Ishikawa (cell line): ENCODE results near the gene SSTR4.

ENCODE experiments used
- CEBPB ChIP-seq: IDR thresholded peaks from 2 replicates; pipeline ENCODE4 v1.6.1; 2012
- CREB1 ChIP-seq: IDR thresholded peaks from 2 replicates; pipeline ENCODE4 v1.6.1; 2012; ENCODE audit warnings: low read depth
- EGR1 ChIP-seq: IDR thresholded peaks from 2 replicates; pipeline ENCODE4 v1.6.1; 2012
- EP300 ChIP-seq: IDR thresholded peaks from 2 replicates; pipeline ENCODE4 v1.6.1; 2012; ENCODE audit warnings: borderline replicate concordance
- FOXM1 ChIP-seq: IDR thresholded peaks from 2 replicates; pipeline ENCODE4 v1.6.1; 2012; ENCODE audit warnings: low read depth, borderline replicate concordance
- NFIC ChIP-seq: IDR thresholded peaks from 2 replicates; pipeline ENCODE4 v1.6.1; 2012
- RAD21 ChIP-seq: IDR thresholded peaks from 2 replicates; pipeline ENCODE4 v1.6.1; 2012; ENCODE audit warnings: low read depth
- REST ChIP-seq: IDR thresholded peaks from 2 replicates; pipeline ENCODE4 v1.6.1; 2012; ENCODE audit warnings: low read depth, mild to moderate bottlenecking
- TAF1 ChIP-seq: IDR thresholded peaks from 2 replicates; pipeline ENCODE4 v1.6.1; 2012; ENCODE audit warnings: low read depth, mild to moderate bottlenecking
- TCF12 ChIP-seq: IDR thresholded peaks from 2 replicates; pipeline ENCODE4 v1.6.1; 2012; ENCODE audit warnings: low read depth
- TEAD4 ChIP-seq: IDR thresholded peaks from 2 replicates; pipeline ENCODE4 v1.6.1; 2012
- YY1 ChIP-seq: IDR thresholded peaks from 2 replicates; pipeline ENCODE4 v1.6.1; 2012; ENCODE audit warnings: low read depth
- ZBTB7A ChIP-seq: IDR thresholded peaks from 2 replicates; pipeline ENCODE4 v1.6.1; 2012; ENCODE audit warnings: low read depth
- TF ChIP-seq, protein P1 (sequence below): IDR thresholded peaks from 2 replicates; pipeline ENCODE4 v1.6.1; 2012
- TF ChIP-seq, protein P2 (sequence below): IDR thresholded peaks from 2 replicates; pipeline ENCODE4 v1.6.1; 2012

SSTR4 gene

GRCh38 chr20:23022849-23023248 lies 12.3 kb upstream of the SSTR4 start:
- TF ChIP-seq EGR1 (no peak), CEBPB (no peak), EP300 (no peak), ZBTB7A (no peak), YY1 (no peak), FOXM1 (no peak), RAD21 (no peak), CREB1 (no peak), REST (no peak), TEAD4 (no peak), NFIC (no peak), TAF1 (no peak), TCF12 (no peak)
- TF ChIP-seq, protein P1, sequence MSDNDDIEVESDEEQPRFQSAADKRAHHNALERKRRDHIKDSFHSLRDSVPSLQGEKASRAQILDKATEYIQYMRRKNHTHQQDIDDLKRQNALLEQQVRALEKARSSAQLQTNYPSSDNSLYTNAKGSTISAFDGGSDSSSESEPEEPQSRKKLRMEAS: no peak
- TF ChIP-seq, protein P2, sequence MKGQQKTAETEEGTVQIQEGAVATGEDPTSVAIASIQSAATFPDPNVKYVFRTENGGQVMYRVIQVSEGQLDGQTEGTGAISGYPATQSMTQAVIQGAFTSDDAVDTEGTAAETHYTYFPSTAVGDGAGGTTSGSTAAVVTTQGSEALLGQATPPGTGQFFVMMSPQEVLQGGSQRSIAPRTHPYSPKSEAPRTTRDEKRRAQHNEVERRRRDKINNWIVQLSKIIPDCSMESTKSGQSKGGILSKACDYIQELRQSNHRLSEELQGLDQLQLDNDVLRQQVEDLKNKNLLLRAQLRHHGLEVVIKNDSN: no peak

- TF ChIP-seq CREB1 (no peak), NFIC (no peak), CEBPB (no peak), RAD21 (no peak), EP300 (no peak), ZBTB7A (no peak)
Observed at GRCh38 chr20:23023621-23024177, 11.4 kb upstream of the SSTR4 start.

GRCh38 chr20:23024701-23025100 lies 10.4 kb upstream of the SSTR4 start:
- TF ChIP-seq ZBTB7A: no peak
- TF ChIP-seq EP300: no peak

DNA sequence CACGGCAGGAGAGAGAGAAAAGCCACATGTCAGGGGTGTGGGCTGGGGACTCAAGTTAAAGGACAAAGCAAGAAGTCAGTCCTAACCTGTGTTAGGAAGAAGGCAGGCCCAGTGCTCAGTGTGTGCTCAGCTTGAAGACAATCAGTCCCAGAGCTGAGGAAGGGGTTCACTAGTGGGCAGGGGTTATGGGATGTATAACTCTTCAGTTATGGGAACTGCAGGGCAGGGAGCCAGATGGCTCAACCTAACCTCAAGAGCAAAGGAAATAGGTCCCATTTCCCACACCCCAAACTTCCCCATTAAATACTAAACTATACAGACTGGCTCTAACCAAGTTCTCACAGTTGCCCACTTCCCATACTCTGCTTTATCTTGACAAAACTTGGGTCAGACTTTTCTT lies 7.4 kb upstream of the SSTR4 start:
- TF ChIP-seq CEBPB (no peak), TEAD4 (no peak), FOXM1 (no peak), EP300 (no peak), ZBTB7A (no peak), REST (no peak), NFIC (no peak), YY1 (no peak)
- TF ChIP-seq, protein P1: no peak

GRCh38 chr20:23028392-23028791 lies 6.7 kb upstream of the SSTR4 start:
- TF ChIP-seq, protein P2: no peak
- TF ChIP-seq ZBTB7A (no peak), TAF1 (no peak), TEAD4 (no peak), NFIC (no peak), CREB1 (no peak), RAD21 (no peak)

DNA sequence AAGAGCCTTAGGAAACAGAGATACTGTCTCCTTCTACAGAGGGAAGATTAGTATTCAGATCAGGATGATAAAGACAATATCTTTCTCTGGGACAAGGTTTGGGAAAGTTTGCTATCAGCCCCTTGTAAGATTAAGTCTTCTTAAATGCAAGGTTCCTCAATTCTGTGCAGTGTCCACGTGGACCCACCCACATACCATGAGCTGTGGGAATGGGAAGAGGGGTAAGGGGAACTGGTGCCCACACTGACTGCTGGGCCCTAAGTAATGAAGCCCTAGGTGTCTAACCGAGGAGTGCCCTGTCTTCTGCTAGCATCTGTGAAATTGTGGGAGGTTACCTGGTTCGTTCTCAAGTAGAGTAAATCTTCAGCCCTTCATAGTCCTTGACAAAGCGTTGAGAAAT lies 5.8 kb upstream of the SSTR4 start:
- TF ChIP-seq RAD21: no peak
- TF ChIP-seq REST: no peak
- TF ChIP-seq ZBTB7A: no peak
- no peak for TF ChIP-seq NFIC
- no peak for TF ChIP-seq FOXM1
- TF ChIP-seq, protein P2: no peak
- no peak for TF ChIP-seq CREB1
- TF ChIP-seq EGR1: no peak
- no peak for TF ChIP-seq EP300
- no peak for TF ChIP-seq TCF12
- TF ChIP-seq, protein P1: no peak
